ENCODE data around the gene OR2B2.

The OR2B2 gene

DNA sequence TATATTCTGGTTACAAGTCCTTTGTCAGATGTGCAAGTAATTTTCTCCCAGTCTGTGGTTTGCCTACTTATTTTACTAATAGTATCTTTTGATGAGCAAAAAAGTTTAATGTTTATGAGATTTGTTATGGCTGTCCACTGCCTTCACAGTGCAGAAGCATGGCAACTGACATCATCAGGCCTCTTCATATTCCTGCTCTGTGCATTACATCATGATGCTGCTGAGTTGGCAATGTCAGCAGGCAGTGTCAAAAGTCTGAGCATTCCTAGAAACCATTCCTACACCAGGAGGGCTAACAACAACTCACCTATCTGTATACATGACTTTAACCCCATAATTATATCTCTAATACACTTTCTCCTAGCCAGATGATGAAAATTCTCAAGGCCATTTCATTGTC lies 10.8 kb upstream of the OR2B2 start:
- Histone ChIP-seq H3K27ac (ENCODE audit: low read depth, low read length, poor library complexity, severe bottlenecking) (no peak overlapping the region), H4K20me1 (ENCODE audit: insufficient read depth, low read length) (no peaks in the 10 kb centered on the region), H3K9me2 (ENCODE audit: low read depth, low read length) (no peaks in the 10 kb centered on the region), H3K36me3 (ENCODE audit: insufficient read depth, low read length) (no peaks in the 10 kb centered on the region), H3K4me3 (ENCODE audit: low read depth, low read length, poor library complexity, severe bottlenecking) (no peak overlapping the region), H3F3A (ENCODE audit: insufficient read depth, low read length) (no peaks in the 10 kb centered on the region), H3K27me3 (ENCODE audit: insufficient read depth, low read length) (peaks cover 4% of the 10 kb centered on the region; the same call in 1 of the 2 replicates), H2AFZ (ENCODE audit: low read length) (no peak overlapping the region), H3K9me3 (ENCODE audit: low read length) (no peaks in the 10 kb centered on the region), H3K4me2 (ENCODE audit: low read length) (no peak overlapping the region), H3K9ac (ENCODE audit: low read length) (no peak overlapping the region), H3K4me1 (ENCODE audit: insufficient read depth, low read length, severe bottlenecking) (no peaks in the 10 kb centered on the region), H3K79me2 (ENCODE audit: insufficient read depth, low read length) (no peaks in the 10 kb centered on the region)
- TF ChIP-seq, protein P1, sequence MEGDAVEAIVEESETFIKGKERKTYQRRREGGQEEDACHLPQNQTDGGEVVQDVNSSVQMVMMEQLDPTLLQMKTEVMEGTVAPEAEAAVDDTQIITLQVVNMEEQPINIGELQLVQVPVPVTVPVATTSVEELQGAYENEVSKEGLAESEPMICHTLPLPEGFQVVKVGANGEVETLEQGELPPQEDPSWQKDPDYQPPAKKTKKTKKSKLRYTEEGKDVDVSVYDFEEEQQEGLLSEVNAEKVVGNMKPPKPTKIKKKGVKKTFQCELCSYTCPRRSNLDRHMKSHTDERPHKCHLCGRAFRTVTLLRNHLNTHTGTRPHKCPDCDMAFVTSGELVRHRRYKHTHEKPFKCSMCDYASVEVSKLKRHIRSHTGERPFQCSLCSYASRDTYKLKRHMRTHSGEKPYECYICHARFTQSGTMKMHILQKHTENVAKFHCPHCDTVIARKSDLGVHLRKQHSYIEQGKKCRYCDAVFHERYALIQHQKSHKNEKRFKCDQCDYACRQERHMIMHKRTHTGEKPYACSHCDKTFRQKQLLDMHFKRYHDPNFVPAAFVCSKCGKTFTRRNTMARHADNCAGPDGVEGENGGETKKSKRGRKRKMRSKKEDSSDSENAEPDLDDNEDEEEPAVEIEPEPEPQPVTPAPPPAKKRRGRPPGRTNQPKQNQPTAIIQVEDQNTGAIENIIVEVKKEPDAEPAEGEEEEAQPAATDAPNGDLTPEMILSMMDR (IDR thresholded peaks at IDR 0.05; ENCODE audit: low read length), result no peak
- TF ChIP-seq EZH2 (IDR thresholded peaks at IDR 0.05; ENCODE audit: borderline replicate concordance, low read length), result no peak

- H3K4me3 ChIP-seq (ENCODE audit: low read depth, low read length, poor library complexity, severe bottlenecking), result no peak overlapping the region
- H3K9me2 ChIP-seq (ENCODE audit: low read depth, low read length), result no peaks in the 10 kb centered on the region
- no peaks in the 10 kb centered on the region for H4K20me1 ChIP-seq (ENCODE audit: insufficient read depth, low read length)
- no peaks in the 10 kb centered on the region for H3K9me3 ChIP-seq (ENCODE audit: low read length)
- no peaks in the 10 kb centered on the region for H3K27me3 ChIP-seq (ENCODE audit: insufficient read depth, low read length)
- H3K4me2 ChIP-seq (ENCODE audit: low read length), result no peak overlapping the region
- no peaks in the 10 kb centered on the region for H3K36me3 ChIP-seq (ENCODE audit: insufficient read depth, low read length)
- TF ChIP-seq, protein P1 (IDR thresholded peaks at IDR 0.05; ENCODE audit: low read length), result no peak
- no peak for TF ChIP-seq EZH2 (IDR thresholded peaks at IDR 0.05; ENCODE audit: borderline replicate concordance, low read length)
- no peaks in the 10 kb centered on the region for H3K79me2 ChIP-seq (ENCODE audit: insufficient read depth, low read length)
- H2AFZ ChIP-seq (ENCODE audit: low read length), result no peak overlapping the region
- H3K9ac ChIP-seq (ENCODE audit: low read length), result no peak overlapping the region
- peaks cover 5% of the 10 kb centered on the region for H3K4me1 ChIP-seq (ENCODE audit: insufficient read depth, low read length, severe bottlenecking)
- no peaks in the 10 kb centered on the region for H3F3A ChIP-seq (ENCODE audit: insufficient read depth, low read length)
- H3K27ac ChIP-seq (ENCODE audit: low read depth, low read length, poor library complexity, severe bottlenecking), result no peak overlapping the region
These were observed 4.2 kb downstream of the OR2B2 start for GRCh38 chr6:27908017-27908416.

DNA sequence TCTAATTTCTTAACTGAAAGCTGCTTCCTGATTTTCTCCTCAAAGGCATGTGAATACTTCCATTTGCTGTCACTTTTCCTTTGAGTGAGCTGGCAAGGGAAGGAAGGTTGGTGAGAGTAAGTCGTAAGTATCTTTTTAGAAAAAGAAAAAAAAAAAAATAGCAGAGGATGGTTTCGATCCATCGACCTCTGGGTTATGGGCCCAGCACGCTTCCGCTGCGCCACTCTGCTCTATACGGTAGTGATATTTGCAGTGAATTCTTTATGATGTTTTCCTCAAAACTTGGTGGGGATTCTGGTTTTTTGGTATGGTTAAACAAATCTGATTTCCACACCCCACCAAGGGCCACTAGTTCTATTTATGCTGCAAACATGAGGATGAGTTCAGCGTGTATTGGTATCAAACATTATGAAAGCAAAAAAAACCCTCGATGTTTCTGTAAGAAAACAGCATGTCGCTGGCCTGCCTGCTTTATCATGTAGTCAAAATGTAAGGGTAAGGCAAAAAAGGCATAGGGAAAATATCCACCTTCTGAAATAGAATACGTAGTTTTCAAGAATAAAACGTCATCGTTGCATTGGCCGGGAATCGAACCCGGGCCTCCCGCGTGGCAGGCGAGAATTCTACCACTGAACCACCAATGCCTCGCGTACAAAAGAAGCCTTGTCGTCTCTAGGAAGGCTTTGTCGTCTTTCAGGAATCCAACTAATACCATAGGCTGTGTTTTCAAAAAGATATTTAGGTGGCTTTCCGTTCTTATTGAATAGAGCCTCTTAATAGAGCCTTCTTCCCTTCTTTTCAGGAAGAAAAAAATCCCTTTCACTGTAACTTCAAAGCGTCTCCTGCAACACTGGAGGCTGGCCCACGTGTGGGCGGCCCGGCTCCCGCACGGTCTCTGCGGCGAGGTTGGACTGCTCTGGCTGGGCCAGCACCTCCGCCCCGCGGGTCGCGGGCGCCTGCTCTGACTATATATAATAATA lies 9.6 kb downstream of the OR2B2 start:
- Histone ChIP-seq H3K36me3 (ENCODE audit: insufficient read depth, low read length) (no peaks in the 10 kb centered on the region), H3K4me3 (ENCODE audit: low read depth, low read length, poor library complexity, severe bottlenecking) (peak overlapping the region; percentile 88), H3K79me2 (ENCODE audit: insufficient read depth, low read length) (no peaks in the 10 kb centered on the region), H3K9me3 (ENCODE audit: low read length) (no peaks in the 10 kb centered on the region), H3K4me1 (ENCODE audit: insufficient read depth, low read length, severe bottlenecking) (peaks cover 8% of the 10 kb centered on the region), H4K20me1 (ENCODE audit: insufficient read depth, low read length) (no peaks in the 10 kb centered on the region), H3K27ac (ENCODE audit: low read depth, low read length, poor library complexity, severe bottlenecking) (peak overlapping the region; percentile 77), H3K9ac (ENCODE audit: low read length) (peak overlapping the region; percentile 77), H2AFZ (ENCODE audit: low read length) (peak overlapping the region; percentile 96; the same call in 1 of the 2 replicates), H3K27me3 (ENCODE audit: insufficient read depth, low read length) (no peaks in the 10 kb centered on the region), H3F3A (ENCODE audit: insufficient read depth, low read length) (no peaks in the 10 kb centered on the region), H3K4me2 (ENCODE audit: low read length) (peak overlapping the region; percentile 99), H3K9me2 (ENCODE audit: low read depth, low read length) (no peaks in the 10 kb centered on the region)
- no peak for TF ChIP-seq EZH2 (IDR thresholded peaks at IDR 0.05; ENCODE audit: borderline replicate concordance, low read length)
- TF ChIP-seq, protein P1 (IDR thresholded peaks at IDR 0.05; ENCODE audit: low read length), result no peak
